H9 (cell line): ENCODE data around the gene SORCS2. TPM values are rescaled to one million over a fixed set of nuclear protein-coding genes. Genes with fewer than 3 reads are reported as not detected.

Experiments used
- DNase-seq: peaks from one replicate; pipeline ENCODE4 v3.0.0-alpha.2; 2017
- H2AFZ ChIP-seq: one replicate; pipeline ENCODE4 v1.6.1; 2013; ENCODE audit warnings: mild to moderate bottlenecking, low read length, control low read depth, moderate library complexity
- H2AK5ac ChIP-seq: 2 replicates; pipeline ENCODE4 v1.6.1; 2013; ENCODE audit warnings: low read length, control low read depth, mixed read lengths; ENCODE audit not compliant: insufficient read length
- H2BK120ac ChIP-seq: one replicate; pipeline ENCODE4 v1.6.1; 2013; ENCODE audit warnings: low read depth, mild to moderate bottlenecking, low read length, control low read depth, inconsistent platforms; ENCODE audit not compliant: poor library complexity, severe bottlenecking
- H2BK12ac ChIP-seq: 2 replicates; pipeline ENCODE4 v1.6.1; 2013; ENCODE audit warnings: low read length, control low read depth, mixed read lengths, low read depth; ENCODE audit not compliant: insufficient read length
- H2BK15ac ChIP-seq: 2 replicates; pipeline ENCODE4 v1.6.1; 2013; ENCODE audit warnings: low read depth, low read length, control low read depth
- H2BK20ac ChIP-seq: one replicate; pipeline ENCODE4 v1.6.1; 2013; ENCODE audit warnings: low read depth, mild to moderate bottlenecking, low read length, control low read depth, inconsistent platforms; ENCODE audit not compliant: poor library complexity, severe bottlenecking
- H2BK5ac ChIP-seq: 2 replicates; pipeline ENCODE4 v1.6.1; 2013; ENCODE audit warnings: low read length, control low read depth, mixed read lengths; ENCODE audit not compliant: insufficient read length
- H3K14ac ChIP-seq: 2 replicates; pipeline ENCODE4 v1.6.1; 2013; ENCODE audit warnings: low read length, control low read depth; ENCODE audit not compliant: insufficient read depth
- H3K18ac ChIP-seq: 2 replicates; pipeline ENCODE4 v1.6.1; 2013; ENCODE audit warnings: low read depth, mild to moderate bottlenecking, mixed read lengths, low read length, control low read depth; ENCODE audit not compliant: insufficient read length
- H3K23ac ChIP-seq: 2 replicates; pipeline ENCODE4 v1.6.1; 2013; ENCODE audit warnings: low read length, control low read depth, mixed read lengths, low read depth; ENCODE audit not compliant: insufficient read length
- H3K23me2 ChIP-seq: 2 replicates; pipeline ENCODE4 v1.6.1; 2013; ENCODE audit warnings: low read depth, mild to moderate bottlenecking, mixed read lengths, low read length, control low read depth; ENCODE audit not compliant: insufficient read length, poor library complexity, severe bottlenecking
- H3K27ac ChIP-seq: 2 replicates; pipeline ENCODE4 v1.5.1; 2013; ENCODE audit warnings: low read length, control low read depth, mixed read lengths, low read depth; ENCODE audit not compliant: insufficient read length
- H3K27me3 ChIP-seq: 2 replicates; pipeline ENCODE4 v1.6.1; 2013; ENCODE audit warnings: low read length, control low read depth, inconsistent platforms; ENCODE audit not compliant: insufficient read depth
- H3K4ac ChIP-seq: 2 replicates; pipeline ENCODE4 v1.6.1; 2013; ENCODE audit warnings: low read depth, mild to moderate bottlenecking, control low read depth, inconsistent platforms, low read length, moderate library complexity
- H3K4me1 ChIP-seq: 2 replicates; pipeline ENCODE4 v1.6.1; 2013; ENCODE audit warnings: low read length, control low read depth, inconsistent platforms; ENCODE audit not compliant: insufficient read depth
- H3K4me2 ChIP-seq: 2 replicates; pipeline ENCODE4 v1.6.1; 2013; ENCODE audit warnings: low read length, control low read depth, mixed read lengths; ENCODE audit not compliant: insufficient read length, insufficient read depth
- H3K56ac ChIP-seq: 2 replicates; pipeline ENCODE4 v1.6.1; 2013; ENCODE audit warnings: low read depth, mild to moderate bottlenecking, mixed read lengths, low read length, control low read depth; ENCODE audit not compliant: insufficient read length
- H3K79me1 ChIP-seq: 2 replicates; pipeline ENCODE4 v1.6.1; 2013; ENCODE audit warnings: low read depth, mild to moderate bottlenecking, moderate library complexity, low read length, control low read depth, inconsistent platforms; ENCODE audit not compliant: insufficient read depth, poor library complexity, severe bottlenecking
- H3K79me2 ChIP-seq: 2 replicates; pipeline ENCODE4 v1.6.1; 2013; ENCODE audit warnings: low read length, control low read depth, inconsistent platforms; ENCODE audit not compliant: insufficient read depth
- H3K9ac ChIP-seq: 2 replicates; pipeline ENCODE4 v1.6.1; 2013; ENCODE audit warnings: low read length, control low read depth, mixed read lengths; ENCODE audit not compliant: insufficient read length; ENCODE audit errors: extremely low read depth
- H3K9me3 ChIP-seq: one replicate; pipeline ENCODE4 v1.6.1; 2013; ENCODE audit warnings: low read depth, low read length, inconsistent platforms; ENCODE audit not compliant: control insufficient read depth
- H3T11ph ChIP-seq: one replicate; pipeline ENCODE4 v1.6.1; 2013; ENCODE audit warnings: mild to moderate bottlenecking, low read length, control low read depth, inconsistent platforms
- H4K20me1 ChIP-seq: one replicate; pipeline ENCODE4 v1.6.1; 2013; ENCODE audit not compliant: control insufficient read depth, insufficient read length, insufficient read depth
- H4K5ac ChIP-seq: 2 replicates; pipeline ENCODE4 v1.6.1; 2013; ENCODE audit warnings: low read depth, mild to moderate bottlenecking, mixed read lengths, low read length, control low read depth; ENCODE audit not compliant: insufficient read length
- H4K8ac ChIP-seq: replicated peaks from 2 replicates; pipeline ENCODE4 v1.6.1; 2013; ENCODE audit warnings: low read length, control low read depth, mixed read lengths, low read depth; ENCODE audit not compliant: insufficient read length
- H4K91ac ChIP-seq: 2 replicates; pipeline ENCODE4 v1.6.1; 2013; ENCODE audit warnings: low read depth, mild to moderate bottlenecking, moderate library complexity, mixed read lengths, low read length, control low read depth; ENCODE audit not compliant: insufficient read length
- H3K27ac Mint-ChIP-seq, 3 experiments: 2 replicates in 2 of 3; 3 replicates in 1 of 3; pipeline ENCODE4 v1.8.0; 2020 to 2021; ENCODE audit warnings: mixed read lengths in 3 of 3, mild to moderate bottlenecking in 1 of 3, moderate library complexity in 1 of 3
- H3K27me3 Mint-ChIP-seq: 2 replicates; pipeline ENCODE4 v1.8.0; 2021; ENCODE audit warnings: low read depth, mild to moderate bottlenecking, moderate library complexity, mixed read lengths
- H3K36me3 Mint-ChIP-seq, 3 experiments: 2 replicates in 2 of 3; 3 replicates in 1 of 3; pipeline ENCODE4 v1.8.0; 2020 to 2021; ENCODE audit warnings: low read depth in 3 of 3, mixed read lengths in 3 of 3; ENCODE audit not compliant: insufficient read depth in 1 of 3
- H3K4me1 Mint-ChIP-seq, 2 experiments: 2 replicates each; pipeline ENCODE4 v1.8.0; 2020; ENCODE audit warnings: mixed read lengths in 2 of 2
- H3K4me3 Mint-ChIP-seq, 2 experiments: 2 replicates in 1 of 2; 3 replicates in 1 of 2; pipeline ENCODE4 v1.8.0; 2020 to 2021; ENCODE audit warnings: mild to moderate bottlenecking in 2 of 2, mixed read lengths in 2 of 2, moderate library complexity in 1 of 2
- H3K9me3 Mint-ChIP-seq, 2 experiments: 2 replicates in 1 of 2; 3 replicates in 1 of 2; pipeline ENCODE4 v1.8.0; 2020; ENCODE audit warnings: mild to moderate bottlenecking in 2 of 2, mixed read lengths in 2 of 2, moderate library complexity in 1 of 2
- CTCF ChIP-seq: fragments of 200-600 bp; sonication (generic); conservative IDR thresholded peaks from 3 replicates; pipeline ENCODE4 v1.8.0; 2021; ENCODE audit warnings: antibody characterized with exemption, mild to moderate bottlenecking
- total RNA-seq: library from RNA; stranded (reverse); gene quantifications from 2 replicates; pipeline ENCODE4 v1.2.1, GENCODE V29; 2021

Gene SORCS2
- total RNA-seq, 1 experiment from 2014 or later = 0.57 TPM

GRCh38 chr4:7641712-7642111, 449.4 kb downstream of the SORCS2 start:
- Histone ChIP-seq H3K23me2 (no peaks in the 10 kb centered on the region), H4K91ac (no peak overlapping the region), H3K56ac (no peak overlapping the region), H3K18ac (no peak overlapping the region), H3K27ac (no peak overlapping the region), H3K9me3 (no peaks in the 10 kb centered on the region), H3K9ac (no peak overlapping the region), H2BK5ac (no peak overlapping the region), H2AK5ac (no peak overlapping the region), H3K27me3 (no peaks in the 10 kb centered on the region), H2AFZ (no peak overlapping the region), H4K20me1 (no peaks in the 10 kb centered on the region), H3T11ph (no peak overlapping the region), H3K4ac (no peak overlapping the region), H4K5ac (no peak overlapping the region), H2BK12ac (no peak overlapping the region), H3K23ac (no peak overlapping the region), H4K8ac (no peak overlapping the region), H2BK20ac (no peak overlapping the region), H2BK15ac (no peak overlapping the region), H3K4me2 (no peak overlapping the region), H2BK120ac (no peak overlapping the region), H3K79me1 (no peaks in the 10 kb centered on the region), H3K4me1 (no peaks in the 10 kb centered on the region), H3K79me2 (no peaks in the 10 kb centered on the region), H3K14ac (no peak overlapping the region)
- peaks cover 0 to 3% (median 0%) of the 10 kb centered on the region in 3 experiments; a peak in 2 of 7 replicates for H3K36me3 Mint-ChIP-seq
- H3K4me1 Mint-ChIP-seq = peaks cover 5 to 10% of the 10 kb centered on the region in 2 experiments
- H3K4me3 Mint-ChIP-seq = no peak overlapping the region
- no peak for TF ChIP-seq CTCF
- no peak overlapping the region for H3K27ac Mint-ChIP-seq
- H3K27me3 Mint-ChIP-seq = peaks cover 21% of the 10 kb centered on the region
- H3K9me3 Mint-ChIP-seq = peaks cover 10 to 15% of the 10 kb centered on the region in 2 experiments; a peak in 4 of 5 replicates
- DNase-seq = no peak
